Dermis blood vessel endothelial cell (primary cell): Measurements from ENCODE around the gene ZNF581. TPM values are rescaled to one million over a fixed set of nuclear protein-coding genes. Genes with fewer than 3 reads are reported as not detected.

Experiments used
- DNase-seq: peaks from one replicate; pipeline ENCODE4 v3.0.0; 2010
- total RNA-seq: library from RNA; depleted of rRNA; stranded (reverse); fragments of >200 nt; gene quantifications from 2 replicates; pipeline ENCODE4 v1.2.3, GENCODE V29; 2014

The ZNF581 gene, protein sequence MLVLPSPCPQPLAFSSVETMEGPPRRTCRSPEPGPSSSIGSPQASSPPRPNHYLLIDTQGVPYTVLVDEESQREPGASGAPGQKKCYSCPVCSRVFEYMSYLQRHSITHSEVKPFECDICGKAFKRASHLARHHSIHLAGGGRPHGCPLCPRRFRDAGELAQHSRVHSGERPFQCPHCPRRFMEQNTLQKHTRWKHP
- total RNA-seq = 16.3 and 20.8 TPM in 2 replicates

GRCh38 chr19:55643003-55643886, at the start of gene ZNF581:
Gene ZNF581, plus strand, starts transcription at chr19:55643649. Its CDS starts 923 bp downstream, at chr19:55644572.
- peak; percentile 79 for DNase-seq

DNA sequence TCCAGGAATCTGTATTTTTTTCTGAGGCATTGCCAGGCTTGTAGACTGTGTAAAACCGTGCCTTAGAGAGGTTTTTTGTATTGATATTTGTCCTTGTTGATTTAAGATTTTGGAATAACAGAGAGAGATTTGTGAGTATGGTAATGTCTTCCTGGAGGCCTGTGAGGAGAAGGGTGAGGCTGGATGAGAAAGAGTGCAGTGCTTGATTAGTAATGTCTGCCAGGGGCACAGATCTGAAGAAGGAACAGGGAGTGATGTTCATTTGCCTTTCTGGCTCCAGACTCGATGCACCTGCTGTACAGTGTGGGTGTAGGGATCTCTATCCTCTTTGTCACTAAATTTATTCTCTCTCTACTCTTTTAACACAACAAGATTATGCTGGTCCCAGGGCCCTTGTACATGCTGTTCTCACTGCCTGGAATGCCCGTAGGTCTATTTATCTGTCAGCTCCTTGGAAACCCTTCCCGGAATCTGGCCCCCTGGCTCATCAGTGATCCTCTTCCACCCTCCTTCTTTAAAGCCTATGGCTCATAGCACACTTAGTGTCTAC, 48.4 kb upstream of the ZNF581 start:
- no peak for DNase-seq

GRCh38 chr19:55596304-55596703, 47.1 kb upstream of the ZNF581 start:
- no peak for DNase-seq

DNA sequence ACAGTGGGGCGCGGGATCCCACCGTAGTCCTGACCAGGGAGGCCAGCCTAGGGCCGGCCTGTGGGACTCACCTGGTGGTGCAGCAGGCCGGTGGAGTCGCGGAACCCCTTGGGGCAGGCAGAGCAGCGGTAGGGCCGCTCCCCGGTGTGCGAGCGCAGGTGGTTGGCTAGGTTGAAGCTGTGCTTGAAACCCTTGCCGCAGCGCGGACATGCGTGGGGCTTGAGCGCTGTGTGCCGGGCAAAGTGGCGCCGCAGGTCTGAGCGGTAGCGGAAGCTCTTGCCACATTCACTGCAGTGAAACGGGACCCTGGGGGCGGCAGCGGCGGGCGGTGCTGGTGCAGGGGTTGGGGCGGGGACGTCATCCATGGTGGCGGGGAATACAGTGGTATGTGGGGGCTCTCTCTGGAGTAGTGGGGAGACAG, 45.9 kb upstream of the ZNF581 start:
- DNase-seq = no peak

GRCh38 chr19:55598034-55598433, 45.4 kb upstream of the ZNF581 start:
- no peak for DNase-seq

GRCh38 chr19:55598719-55599467, 44.6 kb upstream of the ZNF581 start:
- peak; percentile 98 for DNase-seq

DNA sequence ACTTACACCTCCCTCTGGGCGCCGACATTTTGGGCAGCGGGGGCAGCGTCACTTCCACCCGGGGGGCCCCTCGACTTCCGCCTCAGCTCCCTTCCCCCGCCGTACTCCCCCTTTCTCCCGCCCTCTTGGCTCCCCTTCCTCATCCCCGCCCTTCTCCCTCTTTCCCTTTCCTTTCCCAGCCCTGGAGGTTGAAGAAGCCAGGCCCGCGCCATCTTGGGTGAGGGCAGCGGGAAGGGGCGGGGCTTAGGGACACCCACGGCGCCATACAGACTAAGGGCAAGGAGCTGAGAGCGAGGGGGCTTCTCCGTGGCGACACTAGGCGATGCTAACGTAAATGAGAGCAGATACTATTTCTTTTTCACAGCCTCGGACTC, 44.0 kb upstream of the ZNF581 start, which contains the start of gene FIZ1:
TSS of gene FIZ1 (minus strand) at position 50 of the 374 bp plus-strand sequence. CDS start 1,652 bp downstream, outside the sequence.
- DNase-seq = peak; percentile 99

GRCh38 chr19:55599842-55600661, 43.4 kb upstream of the ZNF581 start, which contains the start of gene ZNF524:
Gene ZNF524, plus strand, starts transcription at chr19:55600288. Its CDS starts 1,825 bp downstream, at chr19:55602113.
- peak; percentile 90 for DNase-seq

GRCh38 chr19:55600662-55601028, 42.8 kb upstream of the ZNF581 start:
- DNase-seq = no peak

GRCh38 chr19:55601084-55601483, 42.4 kb upstream of the ZNF581 start:
- no peak for DNase-seq

GRCh38 chr19:55602104-55603001, 41.1 kb upstream of the ZNF581 start:
- DNase-seq = no peak

- DNase-seq = no peak
Observed at GRCh38 chr19:55603115-55603514, 40.3 kb upstream of the ZNF581 start.

GRCh38 chr19:55603581-55604292, 39.7 kb upstream of the ZNF581 start:
- DNase-seq = no peak

DNA sequence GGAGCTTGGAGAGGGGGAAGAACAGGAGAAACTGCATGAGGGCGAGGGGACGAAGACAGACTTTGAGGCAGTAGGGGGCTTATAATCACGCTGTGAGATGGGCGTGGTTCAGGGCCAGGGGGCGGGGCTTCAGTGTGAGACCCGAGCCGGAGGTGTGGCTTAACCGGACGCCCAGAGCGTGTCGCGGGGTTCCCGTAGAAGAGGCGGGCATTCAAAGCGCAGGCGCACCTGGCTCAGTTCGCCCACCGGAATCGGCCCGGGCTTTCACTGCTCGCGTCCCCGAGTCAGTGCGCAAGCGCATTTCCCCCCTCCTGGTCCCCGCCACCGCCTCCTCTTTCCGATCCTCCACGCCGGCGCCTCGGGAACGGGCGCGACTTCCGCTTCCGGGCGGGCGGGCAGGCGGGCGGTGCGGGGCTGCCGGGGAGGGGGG, 38.2 kb upstream of the ZNF581 start:
- peak; percentile 98 for DNase-seq

DNA sequence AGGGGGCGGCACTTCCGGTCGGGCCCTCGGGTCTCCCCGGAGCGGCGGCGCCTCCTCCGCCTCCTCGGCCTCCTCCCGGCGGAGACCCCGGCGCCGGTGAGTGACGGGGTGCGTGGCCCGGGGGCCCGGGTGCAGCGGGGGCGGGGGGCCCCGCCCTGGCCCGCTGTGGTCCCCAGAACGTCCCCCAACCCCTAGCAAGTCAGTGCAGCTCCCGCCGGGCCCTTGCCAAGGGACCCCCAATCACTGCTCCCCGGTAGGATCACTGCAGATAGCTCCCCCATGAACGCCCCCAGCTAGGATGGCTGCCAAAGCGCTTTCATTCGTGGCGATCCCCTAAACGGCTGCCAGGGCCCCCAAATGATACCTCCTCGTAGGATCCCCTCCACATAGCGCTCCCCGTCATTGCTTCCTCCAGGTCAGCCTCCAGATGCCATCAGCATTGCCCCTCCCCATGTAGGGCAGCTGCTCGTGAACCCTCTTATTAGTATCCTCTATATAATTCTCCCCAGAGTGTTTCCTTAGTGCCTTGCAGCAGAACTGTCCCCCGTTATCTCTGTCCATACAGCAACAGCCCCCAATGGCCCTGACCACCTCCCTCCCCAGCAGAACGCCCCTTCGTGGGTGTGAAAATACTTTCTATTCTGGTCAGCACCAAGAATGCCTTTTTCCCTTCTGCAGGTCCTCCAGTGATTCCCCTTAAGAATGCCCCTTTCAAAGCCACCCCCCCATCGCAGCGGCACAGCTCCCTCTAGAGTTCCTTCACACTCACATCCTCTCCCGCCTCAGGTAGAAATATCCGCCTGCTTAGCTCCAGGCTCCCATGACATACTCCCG, 37.6 kb upstream of the ZNF581 start, which contains the start of gene ZNF865:
TSS of gene ZNF865 (plus strand) at position 11 of the 834 bp plus-strand sequence. CDS start 7,972 bp downstream, outside the sequence.
- DNase-seq = peak; percentile 93

DNA sequence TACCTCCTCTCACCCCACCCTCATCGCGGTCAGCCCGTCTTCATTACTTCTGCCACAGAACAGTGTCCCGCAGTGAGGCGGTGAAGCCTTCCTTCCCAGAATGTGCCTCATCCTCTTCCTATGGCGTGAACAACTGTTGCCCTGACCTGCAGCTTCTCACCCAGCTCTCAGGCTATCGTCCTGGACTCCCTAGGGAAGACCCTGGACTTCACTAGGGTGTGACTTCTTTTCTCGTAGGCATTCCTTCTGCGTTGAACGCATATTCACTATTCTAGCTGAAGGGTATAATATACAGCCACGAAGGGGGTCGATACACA, 37.0 kb upstream of the ZNF581 start:
- no peak for DNase-seq

DNA sequence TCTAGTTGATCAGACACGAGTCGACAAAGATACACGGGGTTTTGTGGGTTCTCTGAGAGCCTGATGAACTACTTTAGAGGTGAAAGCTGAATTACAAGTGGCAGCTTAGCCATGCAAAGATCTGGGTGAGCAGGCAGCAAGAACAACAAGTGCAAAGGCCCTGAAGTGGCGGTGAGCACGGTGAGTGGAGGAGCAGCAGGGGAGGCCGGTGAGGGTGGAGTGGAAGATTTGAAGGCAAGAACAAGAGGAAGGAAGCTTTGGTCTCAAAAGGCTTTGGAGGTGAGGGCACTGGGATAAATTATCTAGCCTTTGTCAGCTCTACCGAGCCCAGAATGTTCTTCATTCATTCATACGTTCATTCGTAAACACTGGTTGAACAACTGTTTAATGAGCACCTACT, 36.6 kb upstream of the ZNF581 start:
- no peak for DNase-seq

DNA sequence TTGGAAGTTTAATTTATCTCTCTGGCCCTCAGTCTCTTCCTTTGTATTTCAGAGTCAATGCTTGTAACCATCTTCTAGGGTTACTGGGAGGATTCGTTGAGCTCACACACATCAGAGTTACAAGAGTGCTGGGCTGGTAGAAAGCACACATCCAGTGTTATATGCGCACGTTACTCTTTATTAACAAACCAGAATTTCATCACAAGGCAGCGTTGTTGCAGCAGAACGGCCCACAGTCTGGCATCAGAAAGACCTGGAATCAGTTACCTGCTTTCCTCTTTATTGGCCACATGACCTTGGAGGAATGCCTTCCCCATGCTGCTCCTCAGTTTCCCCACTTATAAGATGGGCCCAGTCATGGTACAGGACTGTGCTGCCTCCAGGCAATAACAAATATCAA, 34.1 kb upstream of the ZNF581 start:
- no peak for DNase-seq
